Testis (tissue), 3 donors: Measurements from ENCODE around the gene PARP3. TPM values are rescaled to one million over a fixed set of nuclear protein-coding genes. Genes with fewer than 3 reads are reported as not detected.

Experiments used
- DNase-seq: peaks from one replicate; pipeline ENCODE4 v3.0.0-alpha.2; 2019
- H3K27ac ChIP-seq, 2 donors: fragments of 200-600 bp; sonication (generic); one replicate each; pipeline ENCODE4 v1.5.1; 2019
- H3K27me3 ChIP-seq: fragments of 200-600 bp; sonication (generic); one replicate; pipeline ENCODE4 v1.5.1; 2019
- H3K36me3 ChIP-seq: fragments of 200-600 bp; sonication (generic); one replicate; pipeline ENCODE4 v1.5.1; 2017; ENCODE audit warnings: low read depth; ENCODE audit errors: missing control alignments
- H3K4me1 ChIP-seq: fragments of 200-600 bp; sonication (generic); one replicate; pipeline ENCODE4 v1.5.1; 2019
- H3K4me3 ChIP-seq, 2 donors: fragments of 200-600 bp; sonication (generic); one replicate each; pipeline ENCODE4 v1.5.1; 2017 to 2019
- H3K9me3 ChIP-seq: fragments of 200-600 bp; sonication (generic); one replicate; pipeline ENCODE4 v1.5.1; 2017
- CTCF ChIP-seq, 3 experiments: fragments of 450-650 bp in 2 of 3; fragments of 200-600 bp in 1 of 3; sonication (generic) in 1 of 3; IDR thresholded peaks; one replicate each; pipeline ENCODE4 v1.5.1; 2016 to 2019; ENCODE audit warnings: antibody characterized with exemption in 3 of 3, mild to moderate bottlenecking in 2 of 3, moderate library complexity in 1 of 3
- POLR2A ChIP-seq: fragments of 450-650 bp; IDR thresholded peaks from one replicate; pipeline ENCODE4 v1.6.1; 2017; ENCODE audit warnings: antibody characterized with exemption, mild to moderate bottlenecking, moderate library complexity
- WGBS, 2 donors: methylation state at CpG; one replicate each; pipeline ENCODE4 v1.1.5; 2018; 5-methylcytosine and 5-hydroxymethylcytosine counted together
- intact Hi-C: fragments of 100-400 bp; cut with DNase I; formaldehyde crosslinking; loops from one replicate; pipeline ENCODE4 v1.15.1; 2023; ENCODE audit warnings: low total_unique reads
- polyA plus RNA-seq: library from polyadenylated mRNA; stranded (reverse); fragments of 350-450 nt; fragmentation: Illumina TruSeq; extraction: RNeasy Lipid Tissue Mini Kit (QIAGEN cat#74804); gene quantifications from one replicate; pipeline ENCODE4 v1.2.3, GENCODE V29; 2014; ENCODE audit warnings: low read depth, low replicate concordance; ENCODE audit not compliant: insufficient read depth
- total RNA-seq, 2 donors: library from RNA; depleted of rRNA; stranded (reverse); fragments of >200 nt; gene quantifications; one replicate each; pipeline ENCODE4 v1.2.3, GENCODE V29; 2016

Gene PARP3
- total and polyA plus RNA-seq, 3 donors from 2014 or later = 17.5 to 24.7 (median 18.2) TPM

DNA sequence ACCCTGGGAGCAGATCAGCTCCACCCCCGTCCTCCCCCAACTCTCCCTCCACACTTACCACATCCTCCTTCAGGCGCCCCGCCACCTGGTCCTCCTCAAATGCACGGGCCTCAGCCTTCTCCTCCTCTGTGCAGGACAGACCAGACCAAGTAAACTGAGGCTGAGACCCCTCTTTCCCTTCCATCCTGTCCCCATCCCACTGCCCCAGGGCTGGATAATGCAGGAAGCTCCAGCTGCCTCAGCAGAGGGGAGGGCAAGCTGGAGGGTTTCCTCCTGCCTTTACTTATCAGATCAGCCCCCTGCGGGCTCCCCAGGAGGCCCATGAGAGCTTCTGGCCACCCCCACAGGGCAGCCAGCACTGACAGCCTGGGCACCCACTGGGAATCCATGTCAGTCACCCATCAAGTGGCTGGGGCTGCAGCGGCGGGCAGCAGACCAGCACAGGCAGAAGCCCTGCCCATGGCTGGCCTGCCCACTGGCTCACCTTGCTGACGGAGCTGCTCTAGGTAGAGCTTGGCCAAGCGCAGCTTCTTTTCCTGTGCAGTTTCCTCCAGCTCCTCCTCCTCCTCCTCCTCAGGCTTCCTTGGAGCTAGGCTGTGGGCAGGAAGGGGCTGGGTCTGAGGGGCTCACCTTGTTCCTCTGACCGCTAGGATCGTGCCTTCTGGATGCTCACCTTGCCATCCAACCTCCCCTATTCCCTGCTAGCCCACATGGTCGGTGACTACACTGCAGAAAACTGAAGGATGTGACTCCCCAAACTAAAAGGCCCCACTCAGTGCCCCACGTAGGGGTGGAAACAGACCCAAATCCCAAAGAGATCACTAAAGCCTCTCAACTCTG, 4.3 kb upstream of the PARP3 start:
- TF ChIP-seq POLR2A (no peak), CTCF (IDR thresholded peaks at IDR 0.05) (no peak)
- intact Hi-C loops = no loop called here
- Histone ChIP-seq H3K4me1 (peaks cover 14% of the 10 kb centered on the region), H3K9me3 (no peaks in the 10 kb centered on the region), H3K4me3 (no peak overlapping the region), H3K36me3 (no peaks in the 10 kb centered on the region), H3K27ac (no peak overlapping the region), H3K27me3 (no peaks in the 10 kb centered on the region)
- no peak for DNase-seq
- WGBS, 2 donors = 92 to 96% methylated on average over 11 to 13 of the region's 13 CpGs

- H3K9me3 ChIP-seq = no peaks in the 10 kb centered on the region
- H3K36me3 ChIP-seq = no peaks in the 10 kb centered on the region
- peaks cover 18% of the 10 kb centered on the region for H3K4me1 ChIP-seq
- DNase-seq = no peak
- no peak overlapping the region for H3K27ac ChIP-seq
- 78 to 86% methylated on average over 9 of the region's 9 CpGs for WGBS, 2 donors
- H3K27me3 ChIP-seq = no peaks in the 10 kb centered on the region
- TF ChIP-seq CTCF (IDR thresholded peaks at IDR 0.05) = no peak
- no peak for TF ChIP-seq POLR2A
- no peak overlapping the region for H3K4me3 ChIP-seq
- intact Hi-C loops = no loop called here
Observed at GRCh38 chr3:51938780-51939425, 3.3 kb upstream of the PARP3 start.

DNA sequence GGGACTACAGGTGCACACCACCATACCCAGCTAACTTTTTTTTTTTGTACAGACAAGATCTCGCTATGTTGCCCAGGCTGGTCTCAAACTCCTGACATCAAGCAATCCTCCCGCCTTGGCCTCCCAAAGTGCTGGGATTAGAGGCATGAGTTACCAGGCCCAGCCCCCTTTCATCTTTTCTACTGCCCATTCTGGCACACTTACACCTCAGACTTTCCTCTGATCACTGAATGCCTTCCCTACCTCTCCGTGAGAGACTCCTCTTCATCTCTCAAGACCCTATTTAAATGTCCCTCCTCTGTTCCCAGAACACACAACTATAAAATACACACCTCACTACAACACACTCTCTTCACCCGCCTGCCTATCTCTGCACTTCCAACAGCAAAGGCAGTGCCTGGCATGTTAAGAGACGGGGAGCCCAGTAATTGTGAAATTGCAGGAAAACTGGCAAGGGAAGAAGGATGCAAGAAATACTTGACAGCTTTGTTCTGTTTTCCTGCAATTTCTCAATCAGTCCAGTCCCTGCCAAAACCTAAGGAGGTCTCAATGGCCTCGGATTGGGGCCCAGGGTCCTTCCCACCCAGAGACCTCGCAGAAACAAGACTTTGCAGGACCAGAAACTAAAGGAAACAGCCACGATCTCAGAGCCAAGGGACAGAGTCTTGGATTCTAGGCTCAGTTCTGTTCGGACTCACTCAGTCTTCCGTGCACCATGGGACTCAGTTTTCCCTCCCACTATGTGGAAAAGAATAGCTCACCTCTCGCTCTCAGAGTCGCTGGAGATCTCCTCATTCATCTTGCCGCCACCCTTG, 1.3 kb upstream of the PARP3 start:
- WGBS, 2 donors = 30 to 31% methylated on average over 12 to 13 of the region's 13 CpGs
- no peaks in the 10 kb centered on the region for H3K27me3 ChIP-seq
- H3K4me3 ChIP-seq = peak overlapping the region; percentile 68 to 75
- no peaks in the 10 kb centered on the region for H3K9me3 ChIP-seq
- H3K36me3 ChIP-seq = no peaks in the 10 kb centered on the region
- H3K4me1 ChIP-seq = peaks cover 18% of the 10 kb centered on the region
- no peak overlapping the region for H3K27ac ChIP-seq
- DNase-seq = no peak
- TF ChIP-seq CTCF (IDR thresholded peaks at IDR 0.05) (no peak), POLR2A (no peak)
- intact Hi-C loops = no loop called here

GRCh38 chr3:51941463-51941797, 733 bp upstream of the PARP3 start:
- H3K4me1 ChIP-seq = peaks cover 18% of the 10 kb centered on the region
- H3K36me3 ChIP-seq = no peaks in the 10 kb centered on the region
- peak overlapping the region; percentile 68 to 75 for H3K4me3 ChIP-seq
- no peaks in the 10 kb centered on the region for H3K27me3 ChIP-seq
- 0 to 1% methylated on average over 3 to 16 of the region's 20 CpGs for WGBS, 2 donors
- intact Hi-C loops = no loop called here
- no peak overlapping the region for H3K27ac ChIP-seq
- no peak for DNase-seq
- no peaks in the 10 kb centered on the region for H3K9me3 ChIP-seq
- TF ChIP-seq CTCF (IDR thresholded peaks at IDR 0.05) (no peak), POLR2A (no peak)
